Fibroblast of gingiva (primary cell): Measurements from ENCODE around the gene GALK2.

Source experiments
- DNase-seq: peaks from one replicate; pipeline ENCODE4 v3.0.0-alpha.2; 2011; ENCODE audit warnings: low read depth

The GALK2 gene

DNA sequence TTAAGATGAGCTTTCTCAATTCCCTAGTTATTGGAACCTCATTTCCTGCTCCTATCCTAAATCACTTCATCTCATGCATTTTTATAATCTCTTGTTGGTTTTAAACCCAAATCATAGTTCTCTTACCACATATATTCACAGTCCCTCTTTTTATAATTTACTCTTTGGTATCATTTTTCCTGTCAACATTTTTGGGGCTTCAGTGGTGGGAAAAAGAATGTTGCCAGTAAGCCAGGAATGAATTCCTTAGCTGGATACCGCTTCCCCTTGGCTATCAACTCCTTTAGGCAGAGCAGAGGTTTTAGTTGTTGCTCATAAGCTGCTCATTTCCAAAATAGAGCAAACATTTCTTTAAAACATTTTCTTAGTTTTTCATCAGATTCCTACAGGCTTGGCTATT lies 112.3 kb downstream of the GALK2 start:
- DNase-seq: peak; percentile 87

DNA sequence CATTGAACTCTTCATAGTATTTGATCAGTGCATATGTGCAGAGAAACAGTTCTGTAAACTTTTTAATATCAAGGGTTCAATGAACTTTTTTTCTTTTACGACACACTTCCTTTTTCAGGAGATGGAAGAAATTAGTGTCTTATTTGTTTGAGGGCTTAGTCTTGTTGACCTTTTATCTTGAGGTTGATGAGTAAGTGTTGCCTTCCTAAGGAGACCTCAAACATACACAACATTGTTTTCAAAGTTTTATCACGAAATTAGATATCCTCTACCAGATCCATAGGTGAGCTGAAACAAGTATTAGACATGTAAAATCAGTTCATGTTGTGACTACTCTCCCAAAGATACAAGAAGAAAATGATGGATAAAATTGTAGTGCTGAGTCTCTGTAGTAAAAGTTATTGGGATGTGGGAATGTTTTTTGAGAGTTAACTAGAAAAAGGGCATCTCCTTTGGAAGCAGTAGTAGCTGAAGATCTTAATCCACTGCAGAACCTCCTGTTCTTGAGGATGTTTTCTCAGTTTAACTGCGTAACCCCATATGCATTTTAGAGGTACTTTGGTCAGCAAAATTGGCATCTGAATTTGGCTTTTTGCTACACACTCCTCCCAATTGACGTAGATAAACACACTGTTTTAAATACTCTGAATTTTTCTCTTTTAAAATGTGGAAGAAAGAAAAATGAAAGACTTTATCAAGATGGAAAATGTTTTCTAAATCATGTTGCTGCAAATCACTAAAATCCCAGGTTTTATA lies 116.8 kb downstream of the GALK2 start:
- DNase-seq: peak; percentile 14

DNA sequence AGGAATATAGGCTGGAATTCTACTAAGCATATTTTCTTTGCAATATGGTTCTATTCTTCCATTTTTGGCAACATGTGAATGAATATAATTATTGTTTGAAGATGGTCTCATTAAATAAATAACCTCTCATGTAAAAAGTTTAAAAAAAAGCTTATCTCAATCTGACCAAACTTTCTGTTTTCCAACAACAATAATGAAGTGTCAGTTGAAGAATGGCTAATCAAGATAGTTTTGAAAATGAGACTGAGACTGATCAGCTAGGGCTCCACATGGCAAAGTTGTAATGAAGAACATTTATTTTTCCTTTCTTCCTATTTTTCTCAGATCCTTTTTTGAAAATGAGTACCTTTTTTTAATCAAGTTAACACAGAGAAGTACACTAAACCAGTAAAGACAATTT lies 117.4 kb downstream of the GALK2 start:
- DNase-seq: no peak

DNA sequence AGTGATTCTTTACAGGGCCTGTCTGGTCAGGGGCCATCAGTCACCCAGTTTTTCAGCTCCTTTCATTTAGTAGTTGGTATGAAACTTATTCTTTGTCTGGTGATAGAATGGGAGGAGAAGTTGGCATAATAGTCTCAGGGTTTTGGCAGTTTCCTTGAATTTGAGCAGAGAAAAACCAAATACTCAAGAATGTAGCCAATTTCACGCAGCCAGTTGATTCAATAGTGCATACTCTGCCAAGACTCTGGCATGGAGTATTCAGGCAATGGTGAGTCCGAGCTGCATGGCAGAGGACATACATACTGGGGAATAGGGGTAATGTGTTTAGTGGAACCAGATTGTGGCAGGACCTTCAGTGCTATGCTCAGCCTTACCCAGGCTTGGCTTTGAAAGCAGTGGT lies 118.3 kb downstream of the GALK2 start:
- DNase-seq: peak; percentile 58

DNA sequence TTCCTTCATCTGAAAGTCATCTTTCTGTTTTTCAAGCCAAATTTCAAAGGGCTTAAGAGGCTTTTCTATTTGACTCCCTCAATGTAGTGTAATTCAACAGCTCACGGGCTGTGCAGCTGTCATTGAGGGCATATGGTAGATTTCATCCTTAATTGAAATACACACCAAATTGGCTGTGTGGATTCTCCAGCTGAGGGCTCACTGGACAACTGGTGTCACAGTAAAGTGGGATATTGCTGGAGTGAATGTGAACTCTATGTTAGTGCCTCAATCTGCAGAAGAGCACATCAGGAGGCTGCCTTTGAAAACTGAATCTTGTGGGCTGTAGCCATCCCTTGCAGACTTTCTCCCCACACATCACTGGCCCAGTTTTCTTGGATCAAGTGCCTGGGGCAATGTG lies 120.1 kb downstream of the GALK2 start:
- DNase-seq: no peak

DNA sequence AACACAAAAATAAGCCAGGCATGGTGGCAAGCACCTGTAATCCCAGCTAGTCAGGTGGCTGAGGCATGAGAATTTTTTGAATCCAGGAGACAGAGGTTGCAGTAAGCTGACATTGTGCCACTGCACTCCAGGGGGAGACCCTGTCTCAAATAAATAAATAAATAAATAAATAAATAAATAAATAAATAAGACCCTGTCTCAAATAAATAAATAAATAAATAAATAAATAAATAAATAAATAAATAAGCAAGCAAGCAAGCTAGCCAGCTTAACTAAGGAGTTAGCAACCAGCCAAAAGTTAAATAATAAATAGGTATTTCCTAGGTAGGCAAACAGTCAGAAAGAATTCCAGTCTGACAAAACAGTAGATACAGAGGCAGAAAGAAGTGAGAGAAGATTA lies 123.9 kb downstream of the GALK2 start:
- DNase-seq: no peak

DNA sequence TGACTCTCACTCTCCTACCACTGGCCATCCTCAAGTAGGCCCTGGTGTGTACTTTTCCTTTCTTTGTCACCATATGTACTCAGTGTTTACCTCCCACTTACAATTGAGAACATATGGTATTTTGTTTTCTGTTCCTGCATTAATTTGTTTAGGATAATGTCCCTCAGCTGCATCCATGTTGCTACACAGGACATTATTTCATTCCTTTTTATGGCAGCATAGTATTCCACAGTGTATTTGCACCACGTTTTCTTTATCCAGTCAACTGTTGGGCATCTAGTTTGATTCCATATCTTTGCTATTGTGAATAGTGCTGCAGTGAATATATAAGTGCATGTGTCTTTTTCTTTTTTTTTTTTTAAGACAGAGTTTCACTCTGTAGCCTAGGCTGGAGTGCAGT lies 126.2 kb downstream of the GALK2 start:
- no peak for DNase-seq

DNA sequence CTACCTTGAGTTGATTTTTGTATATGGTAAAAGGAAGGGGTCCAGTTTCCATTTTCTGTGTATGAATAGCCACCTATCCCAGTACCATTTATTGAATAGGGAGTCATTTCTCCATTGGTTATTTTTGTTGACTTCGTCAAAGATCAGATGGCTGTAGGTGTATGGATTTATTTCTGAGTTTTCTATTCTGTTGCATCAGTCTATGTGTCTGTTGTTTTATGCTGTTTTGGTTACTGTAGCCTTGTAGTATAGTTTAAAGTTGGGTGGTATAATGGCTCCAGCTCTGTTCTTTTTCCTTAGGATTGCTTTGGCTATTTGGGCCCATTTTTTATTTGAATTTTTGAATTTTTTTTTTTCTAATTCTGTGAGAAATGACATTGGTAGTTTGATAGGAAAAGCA lies 127.5 kb downstream of the GALK2 start:
- DNase-seq: no peak

DNA sequence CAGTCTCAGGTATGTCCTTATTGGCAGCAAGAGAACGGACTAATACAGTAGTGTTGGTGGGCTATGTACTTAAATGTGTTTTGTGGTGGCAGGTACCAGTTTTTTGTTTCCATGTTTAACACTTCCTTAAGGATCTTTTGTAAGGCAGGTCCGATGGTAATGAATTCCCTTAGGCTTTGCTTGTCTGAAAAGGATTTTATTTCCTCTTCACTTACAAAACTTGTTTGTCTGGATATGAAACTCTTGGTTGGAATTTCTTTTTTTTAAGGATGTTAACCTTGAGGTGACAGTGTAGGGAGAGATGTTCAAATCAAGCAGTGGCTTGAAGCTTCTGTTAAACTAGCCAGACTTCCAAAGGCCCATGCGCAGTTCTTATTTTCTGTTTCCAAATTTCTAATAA lies 130.8 kb downstream of the GALK2 start:
- DNase-seq: no peak

DNA sequence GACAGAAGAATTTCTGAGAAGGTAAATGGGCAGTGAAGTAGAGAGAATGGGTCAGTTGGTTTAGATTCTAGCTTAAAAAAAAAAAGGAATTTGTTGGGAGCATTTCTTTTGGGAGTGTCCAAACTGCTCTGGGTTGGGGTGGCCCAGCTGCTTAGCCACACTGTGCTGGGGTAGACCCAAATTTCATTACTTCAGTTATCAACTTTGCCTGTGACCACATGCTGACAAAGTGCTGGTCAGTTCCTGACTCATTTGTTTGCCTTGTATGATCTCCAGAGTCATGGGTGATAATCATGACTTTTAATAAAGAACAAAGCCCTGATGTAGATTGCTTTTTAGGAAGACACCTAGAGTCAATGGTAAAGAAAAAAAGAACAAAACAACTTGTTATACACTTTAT lies 131.5 kb downstream of the GALK2 start:
- no peak for DNase-seq

DNA sequence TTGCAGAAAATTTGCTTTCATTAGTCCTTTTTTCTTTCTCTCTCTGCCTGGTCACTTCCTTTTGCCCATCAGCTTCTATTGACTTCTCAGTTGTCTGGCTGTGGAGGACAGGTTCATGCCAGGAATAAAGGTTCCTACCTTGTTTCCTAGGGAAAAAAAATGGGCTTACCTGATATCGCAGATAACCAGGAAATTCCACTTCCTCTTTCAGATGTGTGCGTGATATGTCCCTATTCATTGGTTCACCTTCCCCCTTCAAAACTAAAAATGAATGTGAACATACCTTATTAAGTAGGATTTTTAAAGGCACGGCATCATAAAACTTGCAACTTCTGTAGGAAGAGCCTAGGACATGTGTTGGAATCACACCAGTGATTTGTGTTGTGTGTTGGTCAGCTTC lies 133.0 kb downstream of the GALK2 start:
- DNase-seq: no peak

DNA sequence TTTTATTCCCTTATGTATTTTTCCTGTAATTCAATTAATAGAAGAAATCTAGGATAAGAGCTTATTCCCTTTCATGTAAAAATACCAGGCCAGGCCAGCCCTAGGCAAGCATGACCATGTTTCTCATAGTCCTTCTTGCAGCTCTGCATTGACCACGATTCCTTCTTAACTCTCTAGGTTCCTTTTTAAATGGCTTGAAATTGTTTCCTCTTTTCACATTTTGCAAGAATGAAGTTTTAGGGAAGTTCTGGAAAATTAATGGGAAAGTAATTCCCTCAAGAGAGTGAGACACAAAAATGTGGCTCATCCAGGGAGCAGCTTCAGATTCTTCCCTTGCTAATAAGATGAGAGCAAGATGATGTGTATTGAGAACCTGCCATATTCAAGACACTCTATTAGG lies 136.5 kb downstream of the GALK2 start:
- DNase-seq: no peak

DNA sequence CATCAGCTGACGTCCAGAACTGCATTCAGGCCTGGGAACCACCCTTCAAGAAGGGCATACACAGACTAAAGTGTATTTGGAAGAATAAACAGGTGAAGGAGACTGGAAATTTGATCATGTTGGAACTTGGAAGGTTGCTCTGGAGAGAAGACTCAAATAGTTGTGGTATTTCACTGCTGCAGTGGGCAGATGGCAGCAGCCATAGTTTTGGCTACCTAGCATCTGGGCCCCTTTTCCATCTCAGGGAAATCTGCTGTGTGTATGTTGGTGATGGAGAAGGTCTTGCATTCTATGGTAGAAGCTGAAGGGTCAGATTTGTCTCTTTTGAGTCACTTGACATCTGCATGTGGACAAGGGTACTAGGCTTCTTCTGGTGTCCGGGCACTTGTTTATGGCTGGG lies 138.6 kb downstream of the GALK2 start:
- no peak for DNase-seq

DNA sequence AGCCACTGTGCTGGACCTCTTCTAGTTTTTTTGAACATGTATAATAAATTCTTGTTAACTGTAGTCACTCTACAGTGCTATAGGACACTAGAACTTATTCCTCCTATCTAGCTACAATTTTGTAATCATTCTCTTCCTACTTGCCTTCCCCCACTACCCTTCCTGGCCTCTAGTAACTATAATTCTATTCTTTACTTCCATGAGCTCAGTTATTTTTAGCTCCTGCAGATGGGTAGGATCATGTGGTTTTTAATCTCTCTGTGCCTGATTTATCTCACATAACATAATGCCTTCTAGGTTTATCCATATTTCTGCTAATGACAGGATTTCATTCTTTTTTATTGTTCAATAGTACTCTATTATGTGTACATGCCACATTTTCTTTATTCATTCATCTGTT lies 139.8 kb downstream of the GALK2 start:
- DNase-seq: no peak

DNA sequence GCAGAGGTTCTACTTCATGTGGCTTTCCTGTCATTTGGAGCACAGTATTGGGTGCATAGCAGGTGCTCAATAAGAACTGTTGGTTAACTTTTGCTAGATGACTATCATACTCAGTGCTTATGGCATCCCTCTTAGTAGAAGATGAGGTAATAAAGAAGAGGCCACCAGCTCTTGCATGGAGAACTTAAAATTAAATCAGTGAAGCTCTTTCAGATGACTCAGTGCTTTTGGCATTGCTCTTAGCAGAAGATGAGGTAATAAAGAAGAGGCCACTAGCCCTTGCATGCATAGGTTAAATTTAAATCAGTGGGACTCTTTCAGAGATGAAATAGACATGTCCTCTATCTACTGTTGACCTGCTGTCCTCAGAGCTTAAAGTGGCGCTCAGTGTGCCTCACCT lies 143.6 kb downstream of the GALK2 start:
- peak; percentile 81 for DNase-seq

DNA sequence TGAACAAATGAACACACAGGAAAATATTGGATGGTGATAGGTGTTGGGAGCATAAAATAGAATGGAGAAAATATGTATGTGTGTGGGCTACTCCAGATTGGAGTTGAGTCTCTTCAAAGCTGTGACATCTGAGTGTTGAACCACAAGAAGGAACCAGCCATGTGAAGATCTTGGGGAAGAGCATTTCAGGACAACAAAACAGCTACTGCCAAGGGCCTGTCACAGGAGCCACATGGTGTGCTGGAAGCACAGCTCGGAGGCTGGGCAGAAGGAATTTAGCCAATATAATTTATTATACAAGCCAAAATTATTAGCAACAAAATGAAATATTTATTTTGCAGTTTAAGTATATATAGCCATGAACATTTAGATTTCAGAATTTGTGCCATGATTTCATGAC lies 144.7 kb downstream of the GALK2 start:
- DNase-seq: no peak

DNA sequence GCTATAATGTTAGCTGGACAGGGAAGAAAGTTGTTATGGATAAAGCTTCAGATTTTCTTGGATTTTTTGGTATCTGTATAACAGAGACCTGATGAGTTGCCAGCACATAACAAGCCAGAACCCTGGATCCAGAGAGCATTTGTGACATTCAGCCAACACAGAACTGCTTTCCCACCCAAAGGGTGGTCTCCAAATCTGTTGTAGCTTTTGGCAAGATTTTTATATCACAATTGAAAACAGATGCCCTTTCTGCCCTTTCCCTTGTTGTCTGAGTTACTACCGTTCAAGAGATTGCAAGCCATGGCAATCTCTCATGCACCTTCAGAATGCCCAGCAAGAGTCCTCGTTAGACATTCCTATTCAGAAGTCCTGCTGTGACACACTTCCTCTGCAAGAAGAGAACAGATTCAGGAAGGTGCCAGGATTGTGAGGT lies 145.4 kb downstream of the GALK2 start:
- no peak for DNase-seq

DNA sequence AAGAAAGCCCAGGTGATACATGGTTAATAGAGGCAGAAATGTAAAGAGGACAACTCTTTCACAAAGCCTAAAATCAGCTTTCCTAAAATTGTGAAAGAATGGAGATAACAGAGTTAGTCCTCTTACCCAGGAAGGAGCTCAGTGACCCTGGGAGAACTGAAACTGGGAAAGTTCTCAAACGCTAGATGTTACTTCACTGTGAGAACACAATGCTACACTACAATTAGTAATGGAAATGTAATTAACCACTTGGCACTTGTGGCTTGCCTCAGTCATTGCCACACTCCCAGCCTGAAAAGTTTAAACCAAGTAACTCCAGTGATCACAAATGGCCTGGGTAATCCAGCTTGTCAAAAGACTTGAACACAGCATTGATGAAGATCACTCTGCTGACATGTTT lies 150.3 kb downstream of the GALK2 start:
- no peak for DNase-seq

DNA sequence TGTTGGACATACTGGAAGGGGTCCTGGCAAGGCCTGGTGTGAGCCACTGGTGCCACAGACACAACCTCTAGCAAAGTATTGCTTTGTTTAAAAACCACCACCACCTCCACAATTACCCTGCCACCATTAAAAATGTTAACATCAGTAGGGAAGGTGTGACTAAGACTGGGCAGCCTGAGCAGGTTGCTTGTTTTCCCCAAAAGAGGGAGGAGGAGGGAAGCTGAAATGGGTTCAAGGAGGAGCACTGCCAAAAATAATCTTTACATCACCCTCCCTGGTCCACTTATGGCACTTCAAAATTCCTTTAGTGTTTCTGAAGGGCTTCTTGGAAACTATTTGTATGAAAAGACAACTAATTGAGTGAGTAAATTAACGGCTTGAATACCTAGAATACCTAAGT lies 153.2 kb downstream of the GALK2 start:
- DNase-seq: no peak

DNA sequence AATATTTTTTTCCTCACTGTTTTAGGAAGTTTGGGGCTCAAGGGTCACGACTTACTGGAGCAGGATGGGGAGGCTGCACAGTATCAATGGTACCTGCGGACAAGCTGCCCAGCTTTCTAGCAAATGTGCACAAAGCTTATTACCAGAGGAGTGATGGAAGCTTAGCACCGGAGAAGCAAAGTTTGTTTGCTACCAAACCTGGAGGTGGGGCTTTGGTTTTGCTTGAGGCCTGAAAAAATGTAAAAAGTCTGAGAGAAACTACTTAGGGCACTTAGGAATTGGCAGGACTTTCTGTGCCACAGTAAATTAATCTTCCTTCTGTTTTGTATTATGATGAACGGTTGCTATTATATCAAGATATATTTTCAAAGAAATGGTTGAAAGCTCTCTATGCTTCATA lies 157.9 kb downstream of the GALK2 start:
- DNase-seq: no peak

DNA sequence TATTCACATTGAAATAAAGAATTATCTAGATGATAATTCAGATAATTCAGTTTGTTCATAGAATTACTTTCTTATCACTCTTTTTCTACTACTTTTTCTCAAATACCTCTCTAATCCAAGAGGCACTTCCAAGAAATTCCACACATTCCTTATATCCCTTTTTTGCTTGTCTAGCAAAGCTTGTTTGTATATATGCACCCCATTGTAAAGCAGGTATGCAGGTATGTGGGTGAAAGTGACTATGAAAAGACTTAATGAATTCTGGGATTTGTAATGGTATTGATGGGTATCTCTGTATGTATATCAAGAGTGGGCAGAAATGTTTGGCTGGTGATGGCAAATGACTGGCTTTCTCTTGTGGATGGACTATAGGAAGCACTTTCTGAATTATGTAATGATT lies 158.9 kb downstream of the GALK2 start:
- no peak for DNase-seq

DNA sequence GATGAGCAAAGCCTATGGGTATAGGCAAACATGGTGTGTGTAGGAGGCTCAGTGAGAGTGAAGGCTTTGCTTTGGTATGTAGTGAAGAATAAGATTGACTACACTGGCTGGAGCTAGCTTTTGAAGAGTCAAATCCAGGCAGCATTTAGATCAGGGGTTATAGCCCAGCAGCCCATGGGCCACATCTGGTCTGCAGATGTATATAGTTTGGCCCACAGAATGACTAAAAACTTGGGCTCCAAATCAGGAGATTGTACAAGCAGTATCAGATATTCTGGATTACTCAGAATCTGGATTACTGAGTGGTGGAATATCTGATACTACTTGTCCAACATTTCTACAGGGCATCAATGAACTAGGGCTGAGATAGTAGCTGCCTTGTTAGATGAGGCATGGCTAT lies 160.1 kb downstream of the GALK2 start:
- DNase-seq: peak; percentile 34

DNA sequence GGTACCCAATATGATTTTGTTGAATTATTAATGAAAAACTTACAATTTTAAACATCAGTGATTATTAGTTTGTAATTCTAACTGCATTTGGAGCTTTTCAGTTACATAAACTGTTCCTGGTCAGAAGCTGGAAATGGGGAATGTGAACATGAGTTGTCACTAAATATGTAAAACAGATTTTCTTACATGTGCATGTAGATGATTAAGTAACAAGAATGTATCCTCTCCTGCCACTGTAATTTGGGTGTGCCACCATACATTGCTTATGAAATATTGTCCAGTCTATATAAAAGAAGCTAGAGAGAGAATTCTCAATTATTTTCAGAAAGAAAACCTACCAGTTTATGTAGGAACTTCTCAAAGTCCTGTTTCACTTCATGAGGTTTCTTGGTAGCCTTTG lies 161.4 kb downstream of the GALK2 start:
- DNase-seq: no peak

DNA sequence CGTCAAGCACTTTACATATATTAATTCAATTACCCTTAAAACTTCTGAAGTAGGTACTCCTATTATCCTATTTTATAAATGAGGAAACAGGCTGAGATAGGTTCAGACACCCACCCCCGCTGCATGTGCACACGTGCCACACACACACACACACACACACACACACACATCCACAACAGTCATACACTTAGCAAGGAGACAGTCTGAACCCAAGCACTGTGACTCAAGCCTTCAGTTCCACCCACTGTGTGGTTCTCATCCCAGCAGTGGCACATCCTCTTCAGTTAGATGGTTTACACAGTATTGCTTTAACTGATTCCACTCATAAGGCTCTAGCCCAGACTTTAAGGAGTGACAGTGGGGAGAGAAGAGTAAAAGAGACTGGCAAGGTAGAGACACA lies 161.9 kb downstream of the GALK2 start:
- DNase-seq: no peak

DNA sequence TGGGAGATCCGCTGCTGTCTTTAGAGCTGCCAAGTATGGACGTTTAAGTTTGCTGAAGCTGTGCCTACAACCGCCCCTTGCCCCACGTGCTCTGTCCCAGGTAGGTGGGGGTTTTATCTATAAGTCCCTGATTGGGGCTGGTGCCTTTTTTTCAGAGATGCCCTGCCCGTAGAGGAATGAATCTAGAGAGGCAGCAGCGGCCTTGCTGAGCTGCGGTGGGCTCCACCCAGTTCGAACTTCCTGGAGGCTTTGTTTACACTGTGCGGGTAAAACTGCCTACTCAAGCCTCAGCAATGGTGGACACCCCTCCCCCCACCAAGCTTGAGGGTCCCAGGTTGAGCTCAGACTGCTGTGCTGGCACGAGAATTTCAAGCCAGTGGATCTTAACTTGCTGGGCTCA lies 169.6 kb downstream of the GALK2 start:
- DNase-seq: no peak
